CD1c-positive myeloid dendritic cell (primary cell): ENCODE data around the gene AKAP13.

Experiments used
- DNase-seq: peaks from one replicate; pipeline ENCODE4 v3.0.0-alpha.2; 2016; ENCODE audit errors: extremely low spot score

AKAP13 gene

GRCh38 chr15:85443593-85444087 lies 63.2 kb downstream of the AKAP13 start:
- DNase-seq, result peak; percentile 4

GRCh38 chr15:85444122-85444745 lies 63.8 kb downstream of the AKAP13 start:
- no peak for DNase-seq

GRCh38 chr15:85445361-85445760 lies 65.0 kb downstream of the AKAP13 start:
- no peak for DNase-seq

- no peak for DNase-seq
These were observed 70.8 kb downstream of the AKAP13 start for GRCh38 chr15:85451099-85451700.

- DNase-seq, result no peak
These were observed 72.0 kb downstream of the AKAP13 start for GRCh38 chr15:85452436-85452835.

GRCh38 chr15:85453144-85453872 lies 72.9 kb downstream of the AKAP13 start:
- DNase-seq, result no peak

- no peak for DNase-seq
These were observed 74.0 kb downstream of the AKAP13 start for GRCh38 chr15:85454403-85454802.

GRCh38 chr15:85455891-85456290 lies 75.5 kb downstream of the AKAP13 start:
- no peak for DNase-seq

- DNase-seq, result peak; percentile 13
These were observed 76.4 kb downstream of the AKAP13 start for GRCh38 chr15:85456798-85457197.

- DNase-seq, result no peak
These were observed 77.1 kb downstream of the AKAP13 start for GRCh38 chr15:85457392-85457968.

GRCh38 chr15:85458764-85459163 lies 78.4 kb downstream of the AKAP13 start:
- no peak for DNase-seq

GRCh38 chr15:85462029-85462428 lies 81.6 kb downstream of the AKAP13 start:
- no peak for DNase-seq

- DNase-seq, result no peak
These were observed 83.0 kb downstream of the AKAP13 start for GRCh38 chr15:85463276-85463892.

GRCh38 chr15:85463976-85464375 lies 83.6 kb downstream of the AKAP13 start:
- DNase-seq, result peak; percentile 29

- no peak for DNase-seq
These were observed 84.1 kb downstream of the AKAP13 start for GRCh38 chr15:85464471-85464870.

- DNase-seq, result no peak
These were observed 90.3 kb downstream of the AKAP13 start for GRCh38 chr15:85470563-85471271.

GRCh38 chr15:85472349-85472748 lies 91.9 kb downstream of the AKAP13 start:
- DNase-seq, result no peak

- no peak for DNase-seq
These were observed 93.1 kb downstream of the AKAP13 start for GRCh38 chr15:85473455-85473854.

- DNase-seq, result no peak
These were observed 94.4 kb downstream of the AKAP13 start for GRCh38 chr15:85474700-85475316.

- peak; percentile 42 for DNase-seq
These were observed 94.9 kb downstream of the AKAP13 start for GRCh38 chr15:85475317-85475701.

GRCh38 chr15:85475711-85476110 lies 95.3 kb downstream of the AKAP13 start:
- no peak for DNase-seq
